ENCODE data around the gene SCCPDH. TPM values are rescaled to one million over a fixed set of nuclear protein-coding genes. Genes with fewer than 3 reads are reported as not detected.
"Not testable (repeated sequence)": the region's sequence is repeated elsewhere in the genome, so short reads cannot be mapped to it uniquely, and the experiment has no call there.

The SCCPDH gene
- total and polyA plus RNA-seq, 2 experiments from 2014 or later = 44.2 to 44.8 TPM

DNA sequence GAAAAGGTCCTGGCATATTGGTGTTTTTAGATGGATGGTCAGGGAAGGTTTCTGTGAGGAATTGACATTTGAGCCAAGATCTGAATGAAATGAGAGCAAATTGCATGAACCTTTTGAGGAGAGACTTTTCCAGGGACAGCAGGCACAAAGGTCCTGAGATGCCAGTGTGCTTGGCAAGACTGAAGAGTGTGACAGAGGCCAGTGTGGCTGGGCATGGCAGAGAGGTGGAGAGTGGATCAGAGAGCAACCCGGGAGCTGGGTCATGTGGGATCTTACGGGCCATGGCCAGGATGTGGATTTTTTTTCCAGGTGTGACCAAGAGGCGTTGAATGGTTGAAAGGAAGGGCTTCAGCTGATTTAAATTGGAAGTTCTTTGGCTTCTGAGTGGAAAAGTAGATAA is 3.4 kb downstream of the SCCPDH start:
- Histone ChIP-seq H4K20me1 (ENCODE audit: insufficient read depth, poor library complexity, severe bottlenecking) (no peaks in the 10 kb centered on the region), H2AFZ (no peak overlapping the region), H3K4me2 (no peak overlapping the region), H3K79me2 (peaks cover 30% of the 10 kb centered on the region), H3K9me3 (ENCODE audit: low read depth) (no peaks in the 10 kb centered on the region), H3K9me2 (replicated peaks; ENCODE audit: insufficient read depth) (no peaks in the 10 kb centered on the region), H3K4me3 (no peak overlapping the region), H3K27me3 (no peaks in the 10 kb centered on the region), H3K36me3 (replicated peaks; ENCODE audit: insufficient read depth, low read depth) (peaks cover 3% of the 10 kb centered on the region), H3K4me1 (ENCODE audit: insufficient read depth) (no peaks in the 10 kb centered on the region), H3K27ac (no peak overlapping the region)
- WGBS (ENCODE audit: low lambda C conversion rate, missing lambda C conversion rate) = 100% methylated on average over 3 of the region's 3 CpGs
- TF ChIP-seq EZH2 (IDR thresholded peaks at IDR 0.05; ENCODE audit: borderline replicate concordance) (no peak), EZH2phosphoT487 (IDR thresholded peaks at IDR 0.05; ENCODE audit: low read depth, severe bottlenecking, unreplicated experiment) (no peak)
- TF ChIP-seq, protein P1, sequence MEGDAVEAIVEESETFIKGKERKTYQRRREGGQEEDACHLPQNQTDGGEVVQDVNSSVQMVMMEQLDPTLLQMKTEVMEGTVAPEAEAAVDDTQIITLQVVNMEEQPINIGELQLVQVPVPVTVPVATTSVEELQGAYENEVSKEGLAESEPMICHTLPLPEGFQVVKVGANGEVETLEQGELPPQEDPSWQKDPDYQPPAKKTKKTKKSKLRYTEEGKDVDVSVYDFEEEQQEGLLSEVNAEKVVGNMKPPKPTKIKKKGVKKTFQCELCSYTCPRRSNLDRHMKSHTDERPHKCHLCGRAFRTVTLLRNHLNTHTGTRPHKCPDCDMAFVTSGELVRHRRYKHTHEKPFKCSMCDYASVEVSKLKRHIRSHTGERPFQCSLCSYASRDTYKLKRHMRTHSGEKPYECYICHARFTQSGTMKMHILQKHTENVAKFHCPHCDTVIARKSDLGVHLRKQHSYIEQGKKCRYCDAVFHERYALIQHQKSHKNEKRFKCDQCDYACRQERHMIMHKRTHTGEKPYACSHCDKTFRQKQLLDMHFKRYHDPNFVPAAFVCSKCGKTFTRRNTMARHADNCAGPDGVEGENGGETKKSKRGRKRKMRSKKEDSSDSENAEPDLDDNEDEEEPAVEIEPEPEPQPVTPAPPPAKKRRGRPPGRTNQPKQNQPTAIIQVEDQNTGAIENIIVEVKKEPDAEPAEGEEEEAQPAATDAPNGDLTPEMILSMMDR (IDR thresholded peaks at IDR 0.05; ENCODE audit: poor library complexity) = no peak
- DNase-seq (ENCODE audit: low spot score) = no peak

DNA sequence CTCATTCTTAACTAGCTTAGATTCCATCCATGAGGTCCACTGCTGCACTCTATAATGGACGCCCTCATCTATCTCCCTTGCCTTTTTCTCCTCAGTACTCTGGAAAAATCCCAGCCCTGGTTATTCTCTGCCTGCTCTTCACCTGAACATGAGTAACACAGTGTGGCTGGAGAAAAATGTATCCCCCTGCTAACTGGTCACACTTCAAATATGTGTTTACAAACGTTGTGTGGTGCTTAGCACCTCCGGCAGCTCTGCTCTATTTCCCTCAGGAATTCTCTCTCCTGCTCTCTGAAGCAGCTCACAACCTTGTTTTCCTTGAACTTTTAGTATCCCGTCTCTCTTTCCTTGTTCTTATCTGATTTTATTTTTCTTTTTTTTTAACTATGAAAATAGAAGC is 4.1 kb downstream of the SCCPDH start:
- Histone ChIP-seq H3K36me3 (replicated peaks; ENCODE audit: insufficient read depth, low read depth) (peaks cover 3% of the 10 kb centered on the region), H3K79me2 (peaks cover 29% of the 10 kb centered on the region)

DNA sequence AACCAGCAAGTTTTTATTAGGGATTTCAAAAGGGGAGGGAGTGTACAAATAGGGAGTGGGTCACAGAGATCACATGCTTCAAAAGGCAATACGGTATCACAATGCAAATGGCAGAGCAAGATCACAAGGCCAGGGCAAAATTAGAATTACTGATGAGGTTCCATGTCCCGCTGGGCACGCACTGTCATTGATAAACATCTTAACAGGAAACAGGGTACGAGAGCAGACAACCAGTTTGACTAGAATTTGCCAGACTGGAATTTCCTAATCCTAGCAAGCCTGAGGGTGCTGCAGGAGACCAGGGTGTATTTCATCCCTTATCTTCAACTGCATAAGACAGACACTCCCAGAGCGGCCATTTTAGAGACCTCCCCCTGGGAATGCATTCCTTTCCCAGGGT is 4.8 kb downstream of the SCCPDH start:
- H3K9me3 ChIP-seq (ENCODE audit: low read depth); DNase-seq (ENCODE audit: low spot score); H3K4me1 ChIP-seq (ENCODE audit: insufficient read depth); H3K27me3 ChIP-seq; H3K9me2 ChIP-seq (replicated peaks; ENCODE audit: insufficient read depth); H3K27ac ChIP-seq; H2AFZ ChIP-seq; H4K20me1 ChIP-seq (ENCODE audit: insufficient read depth, poor library complexity, severe bottlenecking); H3K4me2 ChIP-seq; H3K36me3 ChIP-seq (replicated peaks; ENCODE audit: insufficient read depth, low read depth); H3K4me3 ChIP-seq: not testable (repeated sequence)
- H3K79me2 ChIP-seq = peaks cover 27% of the 10 kb centered on the region
- 83% methylated on average over 5 of the region's 5 CpGs for WGBS (ENCODE audit: low lambda C conversion rate, missing lambda C conversion rate)

More for the DNA sequence above, 4.1 kb downstream of the SCCPDH start:
- H4K20me1 ChIP-seq (ENCODE audit: insufficient read depth, poor library complexity, severe bottlenecking) = no peaks in the 10 kb centered on the region
- no peaks in the 10 kb centered on the region for H3K4me1 ChIP-seq (ENCODE audit: insufficient read depth)
- no peak for DNase-seq (ENCODE audit: low spot score)
- H3K9me2 ChIP-seq (replicated peaks; ENCODE audit: insufficient read depth) = no peaks in the 10 kb centered on the region
- no peak overlapping the region for H2AFZ ChIP-seq
- TF ChIP-seq, protein P1 (IDR thresholded peaks at IDR 0.05; ENCODE audit: poor library complexity) = no peak
- TF ChIP-seq EZH2 (IDR thresholded peaks at IDR 0.05; ENCODE audit: borderline replicate concordance) (no peak), EZH2phosphoT487 (IDR thresholded peaks at IDR 0.05; ENCODE audit: low read depth, severe bottlenecking, unreplicated experiment) (no peak)
- H3K9me3 ChIP-seq (ENCODE audit: low read depth) = no peaks in the 10 kb centered on the region
- no peak overlapping the region for H3K4me2 ChIP-seq
- no peaks in the 10 kb centered on the region for H3K27me3 ChIP-seq
- H3K27ac ChIP-seq = no peak overlapping the region
- WGBS (ENCODE audit: low lambda C conversion rate, missing lambda C conversion rate) = 93% methylated on average over 4 of the region's 4 CpGs
- H3K4me3 ChIP-seq = no peak overlapping the region

DNA sequence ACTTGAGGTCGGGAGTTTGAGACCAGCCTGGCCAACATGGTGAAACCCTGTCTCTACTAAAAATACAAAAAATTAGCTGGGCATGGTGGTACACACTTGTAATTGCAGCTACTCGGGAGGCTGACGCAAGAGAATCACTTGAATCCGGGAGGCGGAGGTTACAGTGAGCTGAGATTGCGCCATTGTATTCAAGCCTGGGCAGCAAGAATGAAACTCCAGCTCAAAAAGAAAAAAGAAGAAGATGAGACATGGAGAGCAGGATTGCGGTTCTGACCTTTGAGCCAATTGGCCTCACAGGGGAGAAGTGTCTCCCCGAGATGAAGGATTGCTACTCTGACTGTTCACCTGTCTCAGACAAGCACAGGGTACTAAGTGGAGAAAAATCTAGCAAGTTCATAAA is 6.6 kb downstream of the SCCPDH start:
- H3K79me2 ChIP-seq = peaks cover 18% of the 10 kb centered on the region
- 95% methylated on average over 8 of the region's 8 CpGs for WGBS (ENCODE audit: low lambda C conversion rate, missing lambda C conversion rate)
- no peak overlapping the region for H3K4me2 ChIP-seq
- H3K9me3 ChIP-seq (ENCODE audit: low read depth) = no peaks in the 10 kb centered on the region
- TF ChIP-seq, protein P1 (IDR thresholded peaks at IDR 0.05; ENCODE audit: poor library complexity) = no peak
- TF ChIP-seq EZH2phosphoT487 (IDR thresholded peaks at IDR 0.05; ENCODE audit: low read depth, severe bottlenecking, unreplicated experiment) (no peak), EZH2 (IDR thresholded peaks at IDR 0.05; ENCODE audit: borderline replicate concordance) (no peak)
- H3K36me3 ChIP-seq (replicated peaks; ENCODE audit: insufficient read depth, low read depth) = peaks cover 3% of the 10 kb centered on the region
- no peak for DNase-seq (ENCODE audit: low spot score)
- no peaks in the 10 kb centered on the region for H3K27me3 ChIP-seq
- no peak overlapping the region for H3K4me3 ChIP-seq
- H3K27ac ChIP-seq = no peak overlapping the region
- H2AFZ ChIP-seq = no peak overlapping the region
- H4K20me1 ChIP-seq (ENCODE audit: insufficient read depth, poor library complexity, severe bottlenecking) = no peaks in the 10 kb centered on the region
- H3K9me2 ChIP-seq (replicated peaks; ENCODE audit: insufficient read depth) = no peaks in the 10 kb centered on the region
- no peaks in the 10 kb centered on the region for H3K4me1 ChIP-seq (ENCODE audit: insufficient read depth)

DNA sequence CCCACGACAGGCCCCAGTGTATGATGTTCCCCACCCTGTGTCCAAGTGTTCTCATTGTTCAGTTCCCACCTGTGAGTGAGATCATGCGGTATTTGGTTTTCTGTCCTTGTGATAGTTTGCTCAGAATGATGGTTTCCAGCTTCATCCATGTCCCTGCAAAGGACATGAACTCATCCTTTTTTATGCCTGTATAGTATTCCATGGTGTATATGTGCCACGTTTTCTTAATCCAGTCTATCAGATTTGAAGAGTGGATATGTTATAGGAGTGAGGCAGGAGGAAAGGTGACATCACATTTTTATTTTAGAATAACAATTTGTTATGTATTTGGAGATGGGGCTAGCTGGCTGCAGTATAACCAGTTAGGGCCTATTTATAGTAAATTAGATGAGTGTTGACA is 7.7 kb downstream of the SCCPDH start:
- H3K36me3 ChIP-seq (replicated peaks; ENCODE audit: insufficient read depth, low read depth); H3K9me2 ChIP-seq (replicated peaks; ENCODE audit: insufficient read depth); H3K4me2 ChIP-seq; H3K4me1 ChIP-seq (ENCODE audit: insufficient read depth); DNase-seq (ENCODE audit: low spot score); H3K79me2 ChIP-seq; H4K20me1 ChIP-seq (ENCODE audit: insufficient read depth, poor library complexity, severe bottlenecking); H3K27ac ChIP-seq; H3K27me3 ChIP-seq; H3K9me3 ChIP-seq (ENCODE audit: low read depth); H2AFZ ChIP-seq; H3K4me3 ChIP-seq: not testable (repeated sequence)
- 99% methylated on average over 3 of the region's 3 CpGs for WGBS (ENCODE audit: low lambda C conversion rate, missing lambda C conversion rate)

Measured in hepatocyte (in vitro differentiated cells).